GM12873 (cell line): ENCODE measurements around the gene FBLN2.

Experiments used
- TF ChIP-seq, protein P1 (sequence below): IDR thresholded peaks from 2 replicates; pipeline ENCODE4 v1.5.1; 2012; ENCODE audit warnings: low read depth, mild to moderate bottlenecking, moderate library complexity, low read length, control low read depth; ENCODE audit not compliant: insufficient read depth; ENCODE audit errors: missing control alignments

The FBLN2 gene

DNA sequence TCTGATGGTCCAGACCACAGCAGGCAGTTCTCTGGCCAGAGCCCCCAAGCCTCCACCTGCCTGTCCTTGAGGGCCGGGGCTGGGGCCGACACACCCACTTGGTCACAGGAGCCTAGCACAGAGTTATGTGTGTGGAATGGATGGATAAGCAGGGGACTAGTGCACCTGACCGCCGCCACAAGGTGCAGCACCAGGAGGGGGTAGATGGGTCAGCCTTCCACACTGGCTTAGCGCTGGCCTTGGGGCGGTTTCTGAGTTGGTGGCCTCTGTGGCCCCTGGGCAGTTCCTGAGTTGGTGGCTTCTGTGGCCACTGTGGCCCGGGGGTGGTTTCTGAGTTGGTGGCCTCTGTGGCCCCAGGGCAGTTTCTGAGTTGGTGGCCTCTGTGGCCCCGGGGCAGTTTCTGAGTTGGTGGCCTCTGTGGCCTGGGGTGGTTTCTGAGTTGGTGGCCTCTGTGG is 75.8 kb downstream of the FBLN2 start:
- TF ChIP-seq, protein P1, sequence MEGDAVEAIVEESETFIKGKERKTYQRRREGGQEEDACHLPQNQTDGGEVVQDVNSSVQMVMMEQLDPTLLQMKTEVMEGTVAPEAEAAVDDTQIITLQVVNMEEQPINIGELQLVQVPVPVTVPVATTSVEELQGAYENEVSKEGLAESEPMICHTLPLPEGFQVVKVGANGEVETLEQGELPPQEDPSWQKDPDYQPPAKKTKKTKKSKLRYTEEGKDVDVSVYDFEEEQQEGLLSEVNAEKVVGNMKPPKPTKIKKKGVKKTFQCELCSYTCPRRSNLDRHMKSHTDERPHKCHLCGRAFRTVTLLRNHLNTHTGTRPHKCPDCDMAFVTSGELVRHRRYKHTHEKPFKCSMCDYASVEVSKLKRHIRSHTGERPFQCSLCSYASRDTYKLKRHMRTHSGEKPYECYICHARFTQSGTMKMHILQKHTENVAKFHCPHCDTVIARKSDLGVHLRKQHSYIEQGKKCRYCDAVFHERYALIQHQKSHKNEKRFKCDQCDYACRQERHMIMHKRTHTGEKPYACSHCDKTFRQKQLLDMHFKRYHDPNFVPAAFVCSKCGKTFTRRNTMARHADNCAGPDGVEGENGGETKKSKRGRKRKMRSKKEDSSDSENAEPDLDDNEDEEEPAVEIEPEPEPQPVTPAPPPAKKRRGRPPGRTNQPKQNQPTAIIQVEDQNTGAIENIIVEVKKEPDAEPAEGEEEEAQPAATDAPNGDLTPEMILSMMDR = no peak

DNA sequence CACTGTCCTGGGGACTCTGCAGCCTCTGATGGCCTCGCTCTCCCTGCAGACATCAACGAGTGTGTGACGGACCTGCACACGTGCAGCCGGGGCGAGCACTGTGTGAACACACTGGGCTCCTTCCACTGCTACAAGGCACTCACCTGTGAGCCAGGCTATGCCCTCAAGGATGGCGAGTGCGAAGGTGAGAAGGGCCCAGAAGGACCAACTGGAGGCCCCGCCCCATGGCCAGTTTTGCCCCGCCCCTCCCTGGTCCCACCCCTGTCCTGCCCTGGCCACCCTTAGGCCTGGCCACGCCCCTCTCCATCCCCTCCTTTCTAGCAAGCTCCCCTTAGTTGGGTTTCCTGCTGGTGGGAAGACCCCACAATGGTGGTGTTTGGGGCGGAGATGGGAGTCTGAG is 77.5 kb downstream of the FBLN2 start:
- TF ChIP-seq, protein P1 = no peak

DNA sequence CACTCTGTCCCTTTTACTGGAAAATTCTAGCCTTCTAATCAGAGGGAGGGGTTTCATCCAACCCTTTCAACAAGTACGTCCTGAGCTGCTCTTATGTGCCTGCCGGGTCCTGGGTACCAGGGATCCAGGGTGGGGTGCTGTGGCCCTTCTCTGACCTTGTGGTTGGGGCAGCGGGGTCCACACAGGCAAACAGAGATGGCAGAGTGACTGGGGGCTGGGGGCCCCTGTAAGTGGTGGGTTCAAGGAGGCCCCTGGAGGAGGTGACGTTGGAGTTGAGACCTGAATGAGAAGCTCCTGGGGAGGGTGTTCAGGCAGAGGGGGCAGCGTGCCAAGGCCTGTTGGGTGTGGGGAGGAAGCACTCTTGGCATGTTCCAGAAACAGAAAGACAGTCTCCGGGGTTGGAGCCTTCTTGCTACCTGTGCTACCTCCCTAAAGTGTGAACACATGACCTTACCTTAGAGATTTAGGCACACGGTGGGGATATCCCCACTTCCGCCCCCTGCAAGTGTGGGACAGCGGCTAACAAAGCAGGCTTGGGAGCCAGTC is 78.1 kb downstream of the FBLN2 start:
- TF ChIP-seq, protein P1 = no peak

DNA sequence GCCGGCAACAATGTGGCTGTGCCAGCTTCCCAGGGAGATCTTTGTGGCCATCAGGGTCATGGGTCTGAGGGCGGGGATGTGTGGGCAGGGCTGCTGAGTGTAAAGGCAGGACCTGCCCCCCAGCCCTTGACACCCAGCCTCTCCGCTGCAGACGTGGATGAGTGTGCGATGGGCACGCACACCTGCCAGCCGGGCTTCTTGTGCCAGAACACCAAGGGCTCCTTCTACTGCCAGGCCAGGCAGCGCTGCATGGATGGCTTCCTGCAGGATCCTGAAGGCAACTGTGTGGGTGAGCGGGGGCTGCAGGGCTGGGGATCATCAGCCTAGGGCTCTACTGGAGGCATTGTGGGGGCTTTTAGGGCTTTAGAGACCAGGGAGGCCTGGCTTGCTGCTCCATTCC is 78.8 kb downstream of the FBLN2 start:
- TF ChIP-seq, protein P1 = no peak

DNA sequence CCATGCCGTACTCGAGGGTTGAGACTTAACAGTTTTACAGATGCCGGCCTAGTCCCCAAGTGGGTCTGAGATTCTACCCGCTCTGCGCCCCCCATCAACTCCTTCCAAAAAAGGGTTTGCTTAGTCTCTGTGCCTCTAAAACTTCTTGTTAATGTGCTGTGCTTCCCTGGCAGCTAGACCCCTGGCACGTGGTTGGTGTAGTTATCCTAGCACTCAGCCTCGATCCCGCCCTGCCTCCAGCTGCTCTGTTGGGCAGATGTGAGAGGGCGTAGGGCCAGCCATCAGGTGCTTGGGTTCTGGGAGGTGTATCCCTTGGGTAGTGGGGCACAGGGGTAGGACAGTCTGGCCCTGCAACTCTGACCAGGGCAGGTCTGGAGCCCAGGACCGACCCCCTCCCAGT is 79.5 kb downstream of the FBLN2 start:
- TF ChIP-seq, protein P1 = no peak

DNA sequence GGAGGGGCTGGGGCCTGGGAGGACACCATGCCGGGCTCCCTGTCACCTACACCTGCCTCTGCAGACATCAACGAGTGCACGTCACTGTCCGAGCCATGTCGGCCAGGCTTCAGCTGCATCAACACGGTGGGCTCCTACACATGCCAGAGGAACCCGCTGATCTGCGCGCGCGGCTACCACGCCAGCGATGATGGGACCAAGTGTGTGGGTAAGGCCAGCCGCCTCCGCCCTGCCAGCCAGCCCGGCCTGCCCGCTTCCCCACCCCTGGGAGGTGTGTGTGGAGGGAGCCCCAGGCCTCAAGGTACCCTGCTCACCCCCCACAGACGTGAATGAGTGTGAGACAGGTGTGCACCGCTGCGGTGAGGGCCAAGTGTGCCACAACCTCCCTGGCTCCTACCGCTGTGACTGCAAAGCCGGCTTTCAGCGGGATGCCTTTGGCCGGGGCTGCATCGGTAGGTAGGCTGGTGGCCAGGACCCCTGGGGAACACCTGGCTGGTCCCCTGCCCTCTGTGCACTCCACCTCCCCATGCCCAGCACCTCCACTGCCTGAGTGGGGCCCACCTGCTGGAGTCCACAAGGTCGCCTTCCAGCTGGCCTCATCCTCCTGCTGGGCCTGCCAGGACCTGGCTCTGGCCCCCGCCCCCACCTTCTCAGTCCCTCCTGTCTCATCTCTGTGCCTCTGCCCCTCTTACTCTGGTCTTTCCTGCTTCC is 80.1 kb downstream of the FBLN2 start:
- TF ChIP-seq, protein P1 = no peak

GRCh38 chr3:13629644-13630043 is 80.7 kb downstream of the FBLN2 start:
- TF ChIP-seq, protein P1 = no peak
